Measurements from ENCODE around the gene INPP5A. TPM values are rescaled to one million over a fixed set of nuclear protein-coding genes. Genes with fewer than 3 reads are reported as not detected.

The INPP5A gene
- total RNA-seq, 4 donors from 2014 or later: 16.9 to 58.2 (median 29.5) TPM

DNA sequence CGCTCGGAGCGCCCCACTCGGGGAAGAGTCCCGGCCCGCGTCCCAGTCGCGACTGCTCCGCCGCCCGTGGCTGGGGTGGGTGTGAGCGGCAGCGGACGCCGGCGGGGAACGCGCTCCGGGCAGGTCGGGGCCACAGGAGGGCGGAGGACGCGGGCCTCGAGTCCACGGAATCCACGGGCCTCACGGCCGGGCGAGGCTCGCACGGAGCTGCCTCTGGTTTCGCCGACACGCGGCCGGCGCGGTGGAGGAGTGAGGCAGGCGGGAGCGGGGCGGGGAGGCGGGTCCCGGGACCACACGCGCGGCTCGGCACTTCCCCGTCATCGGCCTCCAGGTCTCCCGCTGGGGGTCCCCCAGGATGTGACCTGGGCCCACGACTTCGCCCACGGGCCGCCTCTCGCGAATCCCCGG, 248.9 kb downstream of the INPP5A start:
- DNase-seq: no peak
- H3K27me3 ChIP-seq: peaks cover 26 to 86% (median 42%) of the 10 kb centered on the region in 4 donors

GRCh38 chr10:132786884-132787494, 249.4 kb downstream of the INPP5A start:
- peaks cover 0 to 7% (median 0%) of the 10 kb centered on the region in 3 donors for H3K9me3 ChIP-seq
- 2% methylated on average over 31 of the region's 80 CpGs; no CpG with 5 or more reads in 1 of the 2 donors for WGBS, 2 donors
- intact Hi-C loops (cut with DNase I): no loop called here
- peaks cover 26 to 88% (median 42%) of the 10 kb centered on the region in 4 donors for H3K27me3 ChIP-seq
- no peak overlapping the region for H3K27ac ChIP-seq
- peaks cover 0 to 11% (median 0%) of the 10 kb centered on the region in 3 donors for H3K36me3 ChIP-seq
- TF ChIP-seq, protein P1, sequence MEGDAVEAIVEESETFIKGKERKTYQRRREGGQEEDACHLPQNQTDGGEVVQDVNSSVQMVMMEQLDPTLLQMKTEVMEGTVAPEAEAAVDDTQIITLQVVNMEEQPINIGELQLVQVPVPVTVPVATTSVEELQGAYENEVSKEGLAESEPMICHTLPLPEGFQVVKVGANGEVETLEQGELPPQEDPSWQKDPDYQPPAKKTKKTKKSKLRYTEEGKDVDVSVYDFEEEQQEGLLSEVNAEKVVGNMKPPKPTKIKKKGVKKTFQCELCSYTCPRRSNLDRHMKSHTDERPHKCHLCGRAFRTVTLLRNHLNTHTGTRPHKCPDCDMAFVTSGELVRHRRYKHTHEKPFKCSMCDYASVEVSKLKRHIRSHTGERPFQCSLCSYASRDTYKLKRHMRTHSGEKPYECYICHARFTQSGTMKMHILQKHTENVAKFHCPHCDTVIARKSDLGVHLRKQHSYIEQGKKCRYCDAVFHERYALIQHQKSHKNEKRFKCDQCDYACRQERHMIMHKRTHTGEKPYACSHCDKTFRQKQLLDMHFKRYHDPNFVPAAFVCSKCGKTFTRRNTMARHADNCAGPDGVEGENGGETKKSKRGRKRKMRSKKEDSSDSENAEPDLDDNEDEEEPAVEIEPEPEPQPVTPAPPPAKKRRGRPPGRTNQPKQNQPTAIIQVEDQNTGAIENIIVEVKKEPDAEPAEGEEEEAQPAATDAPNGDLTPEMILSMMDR (IDR thresholded peaks at IDR 0.05): no peak
- TF ChIP-seq POLR2A (IDR thresholded peaks at IDR 0.05): no peak
- H3K4me1 ChIP-seq: peaks cover 12 to 48% (median 27%) of the 10 kb centered on the region in 3 donors
- DNase-seq: no peak
- peak overlapping the region in 3 of 4 donors; percentile 22 to 45 (median 33) for H3K4me3 ChIP-seq

More for the DNA sequence above, 248.9 kb downstream of the INPP5A start:
- H3K36me3 ChIP-seq: peaks cover 0 to 16% (median 0%) of the 10 kb centered on the region in 3 donors
- H3K27ac ChIP-seq: no peak overlapping the region
- WGBS, 2 donors: 7% methylated on average over 12 of the region's 58 CpGs; no CpG with 5 or more reads in 1 of the 2 donors
- peak overlapping the region in 2 of 4 donors; percentile 33 to 45 for H3K4me3 ChIP-seq
- peaks cover 0 to 7% (median 0%) of the 10 kb centered on the region in 3 donors for H3K9me3 ChIP-seq
- intact Hi-C loops (cut with DNase I): no loop called here
- H3K4me1 ChIP-seq: peaks cover 12 to 48% (median 27%) of the 10 kb centered on the region in 3 donors
- TF ChIP-seq POLR2A (IDR thresholded peaks at IDR 0.05): no peak
- TF ChIP-seq, protein P1 (IDR thresholded peaks at IDR 0.05): no peak

- TF ChIP-seq, protein P1 (IDR thresholded peaks at IDR 0.05): no peak
- TF ChIP-seq POLR2A (IDR thresholded peaks at IDR 0.05): no peak
- Histone ChIP-seq H3K36me3 (peaks cover 0 to 4% (median 0%) of the 10 kb centered on the region in 3 donors), H3K4me1 (peaks cover 12 to 48% (median 27%) of the 10 kb centered on the region in 3 donors), H3K27ac (no peak overlapping the region), H3K4me3 (peak overlapping the region in 3 of 4 donors; percentile 22 to 45 (median 33)), H3K27me3 (peaks cover 26 to 90% (median 42%) of the 10 kb centered on the region in 4 donors), H3K9me3 (peaks cover 0 to 7% (median 0%) of the 10 kb centered on the region in 3 donors)
- DNase-seq: no peak
- intact Hi-C loops (cut with DNase I): no loop called here
- no CpG with 5 or more reads among the region's 80 CpGs for WGBS, 2 donors
Measured at GRCh38 chr10:132787495-132788179, 250.1 kb downstream of the INPP5A start.

DNA sequence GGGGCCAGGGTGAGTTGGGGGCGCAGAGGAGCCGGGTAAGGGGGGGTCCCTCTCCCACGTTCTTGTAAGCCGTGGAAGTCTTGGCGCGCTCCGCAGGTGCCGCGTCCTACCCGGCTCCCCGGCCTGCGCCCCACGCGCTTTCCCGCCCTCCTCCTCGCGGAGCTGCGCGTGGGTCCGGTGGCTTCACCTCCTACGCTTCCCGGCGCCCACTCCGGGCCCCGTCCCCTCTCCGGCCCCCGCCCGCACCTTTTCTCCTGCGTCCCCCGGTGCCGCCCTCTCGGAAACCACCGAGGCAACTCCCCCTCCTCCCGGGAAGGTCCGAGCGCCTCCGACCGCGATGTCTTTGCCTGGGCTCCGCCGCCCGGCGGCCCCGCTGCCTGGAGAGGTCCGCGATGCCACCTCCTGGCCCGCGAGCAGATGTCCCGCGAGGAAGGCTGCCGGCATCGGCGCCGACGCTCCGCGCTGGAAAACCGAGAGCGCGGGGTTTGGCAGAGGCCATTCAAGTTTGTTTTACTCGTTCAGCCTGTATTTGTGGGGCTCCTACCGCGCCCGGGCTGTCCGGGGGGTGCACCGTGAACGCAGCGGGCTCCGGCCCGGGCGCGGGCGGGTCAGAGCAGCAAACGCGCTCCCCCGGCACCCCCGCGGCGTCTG, 250.7 kb downstream of the INPP5A start:
- peak overlapping the region in 2 of 4 donors; percentile 33 to 45 for H3K4me3 ChIP-seq
- TF ChIP-seq POLR2A (IDR thresholded peaks at IDR 0.05): no peak
- TF ChIP-seq, protein P1 (IDR thresholded peaks at IDR 0.05): peak in 3 of 6 experiments; percentile 5 to 17 (median 10)
- WGBS, 2 donors: 3 to 5% methylated on average over 8 to 27 of the region's 79 CpGs
- peaks cover 12 to 48% (median 27%) of the 10 kb centered on the region in 3 donors for H3K4me1 ChIP-seq
- H3K27ac ChIP-seq: no peak overlapping the region
- peaks cover 26 to 91% (median 42%) of the 10 kb centered on the region in 4 donors for H3K27me3 ChIP-seq
- intact Hi-C loops (cut with DNase I): no loop called here
- DNase-seq: no peak
- peaks cover 0 to 7% (median 0%) of the 10 kb centered on the region in 3 donors for H3K9me3 ChIP-seq
- H3K36me3 ChIP-seq: no peaks in the 10 kb centered on the region
